ENCODE results near the gene MRPL38. TPM values are rescaled to one million over a fixed set of nuclear protein-coding genes. Genes with fewer than 3 reads are reported as not detected.
A peak's percentile ranks its signal among the peaks of the same experiment; 100 is the strongest.

Gene MRPL38
- total and polyA plus RNA-seq, 4 donors: 47.8 to 105 (median 66.1) TPM

GRCh38 chr17:75855310-75856061 lies 49.2 kb downstream of the MRPL38 start, which contains the start of gene WBP2:
Gene WBP2 (minus strand): TSS chr17:75855335. CDS start chr17:75855297, 38 bp downstream.
- peak; percentile 95 for ATAC-seq (ENCODE audit: insufficient read depth, low FRiP score)

GRCh38 chr17:75854881-75855309 lies 49.8 kb downstream of the MRPL38 start:
- TF ChIP-seq CTCF (IDR thresholded peaks at IDR 0.05; ENCODE audit: control extremely low read depth, extremely low read depth): no peak
- no peaks in the 10 kb centered on the region for H3K9me3 ChIP-seq (ENCODE audit: control insufficient read depth in 4 of 4, insufficient read depth in 3 of 4, low read length in 3 of 4)
- peaks cover 0 to 13% (median 8%) of the 10 kb centered on the region in 4 donors for H3K36me3 ChIP-seq (ENCODE audit: control insufficient read depth in 4 of 4, insufficient read depth in 4 of 4, low read length in 4 of 4)
- H3K27ac ChIP-seq (ENCODE audit: low read depth in 1 of 2, low read length in 1 of 2): peak overlapping the region; percentile 90 to 95
- H3K4me1 ChIP-seq (ENCODE audit: control insufficient read depth in 5 of 5, insufficient read depth in 5 of 5, low read length in 5 of 5): peaks cover 0 to 18% (median 7%) of the 10 kb centered on the region in 5 donors
- no peaks in the 10 kb centered on the region for H3K27me3 ChIP-seq (ENCODE audit: control insufficient read depth in 3 of 3, insufficient read depth in 3 of 3, low read length in 2 of 3)
- peak overlapping the region; percentile 56 to 85 for H3K9ac ChIP-seq (ENCODE audit: insufficient read depth in 1 of 2, low read length in 2 of 2)
- 0 to 1% methylated on average over 18 to 19 of the region's 19 CpGs for WGBS, 2 donors
- H3K4me3 ChIP-seq: peak overlapping the region; percentile 52
- DNase-seq (no peak), ATAC-seq (ENCODE audit: insufficient read depth, low FRiP score) (no peak)

More at GRCh38 chr17:75855310-75856061, 49.2 kb downstream of the MRPL38 start, which contains the start of gene WBP2:
- Histone ChIP-seq H3K36me3 (ENCODE audit: control insufficient read depth in 4 of 4, insufficient read depth in 4 of 4, low read length in 4 of 4) (peaks cover 0 to 10% (median 7%) of the 10 kb centered on the region in 4 donors), H3K4me3 (peak within 1 kb of the TSS; percentile 63), H3K4me1 (ENCODE audit: control insufficient read depth in 5 of 5, insufficient read depth in 5 of 5, low read length in 5 of 5) (peaks cover 0 to 17% (median 7%) of the 10 kb centered on the region in 5 donors), H3K27me3 (ENCODE audit: control insufficient read depth in 3 of 3, insufficient read depth in 3 of 3, low read length in 2 of 3) (no peaks in the 10 kb centered on the region), H3K9me3 (ENCODE audit: control insufficient read depth in 4 of 4, insufficient read depth in 3 of 4, low read length in 3 of 4) (no peaks in the 10 kb centered on the region), H3K9ac (ENCODE audit: insufficient read depth in 1 of 2, low read length in 2 of 2) (peak within 1 kb of the TSS; percentile 56 to 86), H3K27ac (ENCODE audit: low read depth in 1 of 2, low read length in 1 of 2) (peak within 1 kb of the TSS; percentile 95 to 100)
- TF ChIP-seq CTCF (IDR thresholded peaks at IDR 0.05; ENCODE audit: control extremely low read depth, extremely low read depth): peak; percentile 3
- 0% methylated on average over 57 to 58 of the region's 58 CpGs for WGBS, 2 donors
- DNase-seq: peak; percentile 99 to 100 (median 100)

- DNase-seq: peak in 1 of 3 donors; percentile 36
- H3K9ac ChIP-seq (ENCODE audit: insufficient read depth in 1 of 2, low read length in 2 of 2): peak overlapping the region; percentile 56 to 85
These were observed 50.5 kb downstream of the MRPL38 start for GRCh38 chr17:75854101-75854748.

More at GRCh38 chr17:75854101-75854748, 50.5 kb downstream of the MRPL38 start:
- 18 to 38% methylated on average over 7 of the region's 7 CpGs for WGBS, 2 donors
- Histone ChIP-seq H3K36me3 (ENCODE audit: control insufficient read depth in 4 of 4, insufficient read depth in 4 of 4, low read length in 4 of 4) (peaks cover 0 to 19% (median 11%) of the 10 kb centered on the region in 4 donors), H3K4me1 (ENCODE audit: control insufficient read depth in 5 of 5, insufficient read depth in 5 of 5, low read length in 5 of 5) (peaks cover 0 to 25% (median 13%) of the 10 kb centered on the region in 5 donors), H3K27me3 (ENCODE audit: control insufficient read depth in 3 of 3, insufficient read depth in 3 of 3, low read length in 2 of 3) (no peaks in the 10 kb centered on the region), H3K27ac (ENCODE audit: low read depth in 1 of 2, low read length in 1 of 2) (peak overlapping the region; percentile 90 to 95), H3K9me3 (ENCODE audit: control insufficient read depth in 4 of 4, insufficient read depth in 3 of 4, low read length in 3 of 4) (no peaks in the 10 kb centered on the region), H3K4me3 (peak overlapping the region; percentile 52)
- ATAC-seq (ENCODE audit: insufficient read depth, low FRiP score): no peak
- TF ChIP-seq CTCF (IDR thresholded peaks at IDR 0.05; ENCODE audit: control extremely low read depth, extremely low read depth): no peak
